ENCODE measurements around the gene DEDD.
"Not testable (repeated sequence)": the region's sequence is repeated elsewhere in the genome, so short reads cannot be mapped to it uniquely, and the experiment has no call there.

The DEDD gene

GRCh38 chr1:161121042-161121650, 11.3 kb downstream of the DEDD start:
- DNase-seq: no peak

DNA sequence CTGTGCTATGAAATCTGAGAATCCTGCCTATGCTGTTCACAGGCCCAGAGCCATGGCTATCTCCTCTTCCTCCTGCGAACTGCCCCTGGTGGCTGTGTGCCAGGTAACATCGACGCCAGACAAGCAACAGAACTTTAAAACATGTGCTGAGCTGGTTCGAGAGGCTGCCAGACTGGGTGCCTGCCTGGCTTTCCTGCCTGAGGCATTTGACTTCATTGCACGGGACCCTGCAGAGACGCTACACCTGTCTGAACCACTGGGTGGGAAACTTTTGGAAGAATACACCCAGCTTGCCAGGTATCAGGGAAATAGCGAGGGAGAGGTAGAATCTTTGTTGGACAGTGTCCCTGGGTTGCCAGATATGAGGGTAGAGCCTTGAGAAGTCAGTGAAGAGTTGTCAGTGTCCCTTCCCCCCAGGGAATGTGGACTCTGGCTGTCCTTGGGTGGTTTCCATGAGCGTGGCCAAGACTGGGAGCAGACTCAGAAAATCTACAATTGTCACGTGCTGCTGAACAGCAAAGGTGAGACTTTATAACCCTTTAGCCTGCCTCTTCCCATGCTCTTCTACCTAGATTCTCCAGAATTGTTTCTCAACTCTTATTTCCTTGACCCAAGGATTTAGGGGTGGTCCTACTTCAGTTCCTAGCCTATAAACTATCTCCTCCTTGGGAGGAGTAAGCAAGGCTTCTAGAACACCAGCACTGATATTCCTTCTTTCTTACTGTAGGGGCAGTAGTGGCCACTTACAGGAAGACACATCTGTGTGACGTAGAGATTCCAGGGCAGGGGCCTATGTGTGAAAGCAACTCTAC, 13.2 kb downstream of the DEDD start:
- peak in 1 of 2 experiments; percentile 13 for DNase-seq

GRCh38 chr1:161117759-161118581, 14.5 kb downstream of the DEDD start, which contains the start of the genes NIT1 and PFDN2:
Gene NIT1, plus strand, starts transcription at chr1:161118105. Its CDS starts 72 bp downstream, at chr1:161118177.
Gene PFDN2, minus strand, starts transcription at chr1:161118037. Its CDS starts 11 bp downstream, at chr1:161118026.
- peak; percentile 66 to 86 for DNase-seq

DNA sequence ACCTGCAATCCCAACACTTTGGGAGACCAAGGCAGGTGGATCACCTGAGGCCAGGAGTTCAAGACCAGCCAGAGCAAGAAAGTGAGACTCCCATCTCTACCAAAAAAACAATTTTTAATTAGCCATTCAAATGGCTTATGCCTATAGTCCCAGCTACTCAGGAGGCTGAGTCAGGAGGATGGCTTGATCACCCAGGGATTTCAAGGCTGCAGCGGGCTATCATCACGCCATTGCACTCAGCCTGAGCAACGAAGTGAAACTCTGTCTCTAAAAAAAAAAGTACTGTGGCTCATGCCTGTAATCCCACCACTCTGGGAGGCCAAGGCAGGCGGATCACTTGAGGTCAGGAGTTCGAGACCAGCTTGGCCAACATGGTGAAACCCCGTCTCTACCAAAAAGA, 16.5 kb downstream of the DEDD start:
- DNase-seq: not testable (repeated sequence)

DNA sequence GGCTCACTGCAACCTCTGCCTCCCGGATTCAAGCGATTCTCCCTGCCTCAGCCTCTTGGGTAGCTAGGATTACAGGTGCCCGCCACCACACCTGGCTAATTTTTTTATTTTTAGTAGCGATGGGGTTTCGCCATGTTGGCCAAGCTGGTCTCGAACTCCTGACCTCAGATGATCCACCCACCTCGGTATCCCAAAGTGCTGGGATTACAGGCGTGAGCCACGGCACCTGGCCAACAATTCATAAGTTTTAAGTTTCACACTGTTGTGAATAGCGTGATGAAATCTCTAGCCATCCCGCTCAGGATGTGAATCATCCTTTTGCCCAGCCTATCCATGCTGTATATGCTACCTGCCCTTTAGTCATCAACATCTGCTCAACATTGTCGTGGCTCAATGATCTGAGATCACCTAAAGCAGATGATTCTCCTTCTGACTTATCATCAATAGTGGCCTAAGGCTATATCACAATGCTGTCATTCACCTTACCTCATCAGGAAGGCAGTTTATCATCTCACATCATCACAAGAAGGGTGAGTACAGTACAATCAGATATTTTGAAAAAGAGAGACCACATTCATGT, 17.2 kb downstream of the DEDD start:
- DNase-seq: no peak

DNA sequence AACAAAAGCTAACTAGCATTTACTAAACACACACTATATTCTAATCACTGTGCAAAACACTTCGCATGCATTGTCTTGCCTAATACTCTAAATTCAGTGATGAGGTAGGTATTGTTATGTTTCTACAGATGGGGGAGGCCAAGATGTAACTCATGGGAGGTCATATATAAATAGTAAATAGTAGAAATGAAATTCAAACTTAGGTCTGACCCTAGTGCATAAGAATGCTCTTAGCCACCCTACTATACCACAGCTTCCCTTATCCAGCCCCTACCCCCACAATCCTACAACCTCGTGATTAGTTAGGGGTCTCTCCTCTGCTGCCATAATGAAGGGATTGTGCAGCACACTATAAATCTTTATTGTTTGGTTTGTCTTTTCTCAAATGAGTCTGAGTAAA, 17.9 kb downstream of the DEDD start:
- no peak for DNase-seq

GRCh38 chr1:161113915-161114314, 18.6 kb downstream of the DEDD start:
- DNase-seq: no peak

- DNase-seq: no peak
These were observed 20.9 kb downstream of the DEDD start for GRCh38 chr1:161111527-161111926.

- no peak for DNase-seq
These were observed 21.4 kb downstream of the DEDD start for GRCh38 chr1:161111117-161111516.

- DNase-seq: no peak
These were observed 26.0 kb downstream of the DEDD start for GRCh38 chr1:161106431-161106830.

DNA sequence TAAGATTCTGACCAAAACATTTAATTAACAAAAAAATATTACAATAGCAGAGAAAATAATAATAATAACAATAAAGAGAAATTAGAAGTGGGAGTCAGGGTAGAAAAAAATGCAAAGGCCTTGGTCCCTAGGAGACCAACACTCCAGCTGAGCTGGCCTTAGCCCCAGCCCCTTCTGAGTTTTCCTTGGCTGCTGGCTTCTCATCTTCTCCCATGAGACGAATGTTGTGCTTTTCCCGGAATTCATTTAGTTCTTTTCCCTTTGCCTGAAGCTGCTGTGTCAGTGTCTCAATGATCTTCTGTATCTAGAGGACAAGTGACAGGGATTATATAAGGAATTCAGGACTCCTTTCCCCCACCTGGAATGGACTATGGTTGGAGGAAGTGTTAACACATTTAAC, 31.9 kb downstream of the DEDD start:
- no peak for DNase-seq

DNA sequence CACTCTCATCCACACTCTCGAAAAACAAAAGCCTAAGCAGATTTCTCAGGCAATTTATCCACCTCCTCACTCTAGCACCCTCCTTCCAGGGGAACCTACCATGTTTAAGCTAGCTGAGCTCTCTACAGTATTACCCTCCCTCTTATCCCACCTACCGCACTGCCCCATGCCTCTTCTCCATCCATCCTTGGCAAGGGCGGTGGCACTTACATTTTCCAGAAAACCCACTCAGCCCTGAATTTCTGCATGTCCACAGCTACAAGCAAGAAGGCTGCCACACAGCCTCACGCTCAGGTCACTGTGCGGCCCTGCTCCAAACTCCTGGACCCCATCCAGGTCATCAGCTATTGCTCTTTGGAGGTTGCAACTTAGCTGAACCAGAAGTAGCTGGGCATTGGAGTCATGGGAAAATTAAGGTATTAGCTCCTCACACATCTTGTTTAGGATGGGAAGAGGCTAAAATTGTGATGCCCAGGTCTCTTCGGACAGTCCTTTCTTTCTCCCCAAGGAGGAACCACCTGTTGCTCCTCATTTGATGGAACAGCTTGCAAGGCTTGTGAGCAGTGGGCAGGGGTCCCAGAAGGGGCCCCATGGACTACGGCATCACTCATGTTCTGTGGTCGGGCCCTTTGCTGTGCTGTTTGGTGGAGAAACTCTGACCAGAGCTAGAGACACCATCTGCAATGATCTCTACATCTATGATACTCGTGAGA, 33.2 kb downstream of the DEDD start:
- DNase-seq: no peak

DNA sequence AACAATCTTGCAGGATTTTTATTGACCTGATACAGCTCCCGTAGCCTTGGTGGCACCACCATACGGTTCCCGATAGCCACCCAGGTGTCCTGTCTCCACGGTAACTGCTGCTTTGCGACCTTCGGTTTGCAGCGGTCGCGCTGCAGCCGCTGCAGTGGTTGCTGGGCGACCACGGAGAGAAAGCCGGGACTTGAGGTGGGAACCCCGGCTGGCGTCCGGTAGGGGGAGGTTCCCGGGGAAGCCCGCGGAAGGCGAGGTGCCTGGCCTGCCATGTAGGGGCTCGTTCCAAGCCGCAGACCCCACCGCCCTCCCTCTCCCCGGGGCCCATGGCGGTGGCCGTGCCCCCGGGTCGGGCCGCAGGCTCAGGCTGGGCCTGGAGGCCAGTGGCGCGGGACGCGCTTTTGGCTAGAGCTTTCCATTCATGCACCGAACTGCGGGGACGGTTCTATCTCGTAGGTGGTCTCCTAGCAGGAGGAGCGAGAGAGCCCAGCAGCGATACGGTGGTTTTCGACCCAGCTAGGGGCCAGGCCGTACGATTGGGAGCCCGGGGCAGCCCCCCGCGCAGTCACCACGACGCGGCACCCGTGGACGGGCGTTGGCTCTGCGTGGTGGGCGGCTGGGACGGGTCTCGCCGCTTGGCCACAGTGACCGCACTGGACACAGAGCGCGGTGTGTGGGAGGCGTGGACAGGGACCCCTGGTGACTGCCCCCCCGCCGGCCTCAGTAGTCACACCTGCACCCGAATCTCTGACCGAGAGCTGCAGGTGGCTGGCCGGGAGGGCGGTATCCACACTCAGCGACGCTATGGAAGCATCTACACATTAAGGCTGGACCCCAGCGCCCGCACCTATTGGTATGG, 34.0 kb downstream of the DEDD start, which contains the start of gene KLHDC9:
Gene KLHDC9 (plus strand): TSS at position 152 of the 859 bp plus-strand sequence. CDS start 175 bp downstream, at position 327.
- peak in 1 of 2 experiments; percentile 47 for DNase-seq

GRCh38 chr1:161096530-161096929, 35.9 kb downstream of the DEDD start:
- no peak for DNase-seq

GRCh38 chr1:161096015-161096414, 36.5 kb downstream of the DEDD start:
- DNase-seq: no peak

- no peak for DNase-seq
These were observed 37.2 kb downstream of the DEDD start for GRCh38 chr1:161095230-161095629.

- no peak for DNase-seq
These were observed 38.0 kb downstream of the DEDD start for GRCh38 chr1:161094481-161094880.

DNA sequence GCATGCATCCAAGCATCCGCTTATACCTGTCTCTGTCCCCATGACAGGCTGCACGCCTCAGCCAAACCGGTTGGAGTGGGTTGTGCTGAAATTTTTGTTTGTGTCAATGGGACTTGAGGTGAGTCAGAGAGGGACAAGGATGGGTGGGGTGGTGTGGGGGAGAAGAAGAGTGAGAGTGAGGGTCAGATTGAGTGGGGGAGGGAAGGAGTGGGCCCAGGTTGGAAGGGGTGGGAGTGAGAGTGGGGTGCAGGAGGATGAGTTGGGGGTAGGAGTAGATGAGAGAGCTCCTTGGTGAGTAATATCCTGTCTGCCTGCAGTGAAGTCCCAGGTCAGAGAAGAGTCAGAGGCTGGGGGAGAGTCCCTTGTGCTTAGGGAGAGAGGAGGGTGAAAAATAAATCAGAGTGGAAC, 39.8 kb downstream of the DEDD start:
- no peak for DNase-seq

DNA sequence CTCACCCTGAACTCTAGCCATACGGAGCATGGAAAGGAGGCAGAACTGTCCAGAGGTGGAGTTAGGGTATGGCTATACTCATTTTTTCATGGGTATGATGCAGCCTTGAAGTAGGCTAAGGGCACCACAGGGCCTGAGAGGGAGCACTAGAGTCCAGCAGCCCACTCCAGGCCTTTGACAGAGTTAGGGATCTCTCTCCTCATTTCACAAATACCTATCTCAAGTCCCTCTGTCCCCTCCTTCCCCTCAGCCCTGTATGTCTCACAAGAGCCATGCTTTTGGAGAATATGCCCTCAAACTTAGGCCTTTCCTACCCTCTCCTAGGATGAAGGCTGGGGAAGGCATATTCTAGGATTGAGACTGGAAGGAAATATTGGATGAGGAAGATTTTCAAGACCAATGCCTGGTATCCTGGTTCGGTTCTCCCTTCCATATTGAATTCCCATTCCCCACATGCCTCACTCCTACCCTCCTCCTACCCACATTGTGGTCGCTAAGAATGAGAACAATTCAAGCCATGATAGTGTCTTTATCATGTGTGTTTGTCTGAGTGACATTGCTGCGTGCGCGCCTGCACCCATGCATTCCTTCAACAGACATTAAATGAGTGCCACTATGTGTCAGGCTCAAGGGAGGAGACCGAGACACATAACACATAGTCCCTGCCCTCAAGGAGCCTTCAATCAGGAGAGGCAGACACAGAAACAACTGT, 40.5 kb downstream of the DEDD start:
- no peak for DNase-seq

- no peak for DNase-seq
These were observed 41.4 kb downstream of the DEDD start for GRCh38 chr1:161091093-161091492.

DNA sequence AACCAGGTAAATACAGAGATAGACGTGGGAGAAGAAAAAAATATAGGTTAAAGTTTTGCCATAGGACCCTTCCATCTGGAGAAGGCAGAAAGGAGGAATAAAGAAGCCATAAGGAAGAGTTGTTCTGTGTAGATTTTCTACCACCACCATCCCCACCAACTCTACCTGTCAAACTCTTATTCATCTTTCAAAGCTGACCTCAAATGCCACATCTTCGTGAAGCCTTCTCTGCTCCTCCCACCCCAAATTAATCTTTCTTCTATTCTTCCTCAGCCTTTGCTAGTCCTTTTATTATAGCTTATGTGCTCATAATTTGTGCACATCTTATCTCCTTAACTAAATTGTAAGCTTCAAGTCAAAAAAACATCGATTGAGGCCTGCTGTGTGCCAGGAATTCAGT, 41.9 kb downstream of the DEDD start:
- no peak for DNase-seq

All from NCI-H446 (cell line).